ENCODE results near the gene RSPH1.

Gene RSPH1

DNA sequence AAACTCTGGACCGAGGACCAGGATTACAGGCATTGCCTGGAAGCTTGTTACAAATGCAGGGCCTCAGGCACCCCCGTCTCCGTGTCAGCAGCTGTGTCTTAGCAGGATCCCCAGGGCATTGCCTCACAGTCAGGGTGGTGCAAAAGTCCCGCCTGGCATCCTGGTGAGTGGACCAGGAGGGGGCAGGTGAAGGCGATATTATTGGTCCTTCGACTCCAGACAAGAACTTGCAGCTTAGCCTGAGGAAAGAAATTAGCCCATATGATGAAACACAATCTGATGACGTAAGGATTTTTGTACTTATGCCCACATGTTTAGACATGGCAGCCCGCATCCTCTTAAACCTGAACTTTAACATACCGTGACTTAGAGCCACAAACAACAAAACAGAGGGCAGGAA lies 40.8 kb downstream of the RSPH1 start:
- TF ChIP-seq CREB1 (IDR thresholded peaks at IDR 0.05; ENCODE audit: low read depth) (no peak), FOXM1 (IDR thresholded peaks at IDR 0.05; ENCODE audit: borderline replicate concordance, low read depth) (no peak), RAD21 (IDR thresholded peaks at IDR 0.05; ENCODE audit: low read depth) (no peak)

DNA sequence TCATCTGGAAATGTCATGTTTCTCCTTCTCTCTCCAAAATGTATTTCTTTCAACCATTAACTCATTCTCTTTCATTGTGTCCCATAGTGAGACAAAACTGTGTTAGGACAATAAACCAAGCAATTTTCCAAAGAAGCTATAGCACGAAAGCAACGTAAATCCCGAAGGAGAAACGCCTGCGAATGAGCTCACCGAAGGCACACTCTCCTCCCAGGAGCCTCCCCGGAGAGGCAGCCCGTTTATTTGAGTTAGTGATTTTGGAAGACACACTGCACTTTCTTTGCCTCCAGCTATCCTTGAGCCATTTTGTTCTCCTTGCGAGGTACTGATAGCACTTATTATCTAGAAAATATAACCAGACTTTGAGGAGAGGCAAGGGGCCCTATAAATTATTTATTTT lies 41.2 kb downstream of the RSPH1 start:
- TF ChIP-seq EP300 (IDR thresholded peaks at IDR 0.05; ENCODE audit: borderline replicate concordance), result no peak
- TF ChIP-seq TCF12 (IDR thresholded peaks at IDR 0.05; ENCODE audit: low read depth), result no peak
- TF ChIP-seq CREB1 (IDR thresholded peaks at IDR 0.05; ENCODE audit: low read depth), result no peak
- TF ChIP-seq NFIC (IDR thresholded peaks at IDR 0.05), result no peak
- TF ChIP-seq, protein P1, sequence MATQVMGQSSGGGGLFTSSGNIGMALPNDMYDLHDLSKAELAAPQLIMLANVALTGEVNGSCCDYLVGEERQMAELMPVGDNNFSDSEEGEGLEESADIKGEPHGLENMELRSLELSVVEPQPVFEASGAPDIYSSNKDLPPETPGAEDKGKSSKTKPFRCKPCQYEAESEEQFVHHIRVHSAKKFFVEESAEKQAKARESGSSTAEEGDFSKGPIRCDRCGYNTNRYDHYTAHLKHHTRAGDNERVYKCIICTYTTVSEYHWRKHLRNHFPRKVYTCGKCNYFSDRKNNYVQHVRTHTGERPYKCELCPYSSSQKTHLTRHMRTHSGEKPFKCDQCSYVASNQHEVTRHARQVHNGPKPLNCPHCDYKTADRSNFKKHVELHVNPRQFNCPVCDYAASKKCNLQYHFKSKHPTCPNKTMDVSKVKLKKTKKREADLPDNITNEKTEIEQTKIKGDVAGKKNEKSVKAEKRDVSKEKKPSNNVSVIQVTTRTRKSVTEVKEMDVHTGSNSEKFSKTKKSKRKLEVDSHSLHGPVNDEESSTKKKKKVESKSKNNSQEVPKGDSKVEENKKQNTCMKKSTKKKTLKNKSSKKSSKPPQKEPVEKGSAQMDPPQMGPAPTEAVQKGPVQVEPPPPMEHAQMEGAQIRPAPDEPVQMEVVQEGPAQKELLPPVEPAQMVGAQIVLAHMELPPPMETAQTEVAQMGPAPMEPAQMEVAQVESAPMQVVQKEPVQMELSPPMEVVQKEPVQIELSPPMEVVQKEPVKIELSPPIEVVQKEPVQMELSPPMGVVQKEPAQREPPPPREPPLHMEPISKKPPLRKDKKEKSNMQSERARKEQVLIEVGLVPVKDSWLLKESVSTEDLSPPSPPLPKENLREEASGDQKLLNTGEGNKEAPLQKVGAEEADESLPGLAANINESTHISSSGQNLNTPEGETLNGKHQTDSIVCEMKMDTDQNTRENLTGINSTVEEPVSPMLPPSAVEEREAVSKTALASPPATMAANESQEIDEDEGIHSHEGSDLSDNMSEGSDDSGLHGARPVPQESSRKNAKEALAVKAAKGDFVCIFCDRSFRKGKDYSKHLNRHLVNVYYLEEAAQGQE (IDR thresholded peaks at IDR 0.05; ENCODE audit: low read depth), result no peak
- TF ChIP-seq TEAD4 (IDR thresholded peaks at IDR 0.05), result no peak
- TF ChIP-seq ZBTB7A (IDR thresholded peaks at IDR 0.05; ENCODE audit: low read depth), result no peak
- no peak for TF ChIP-seq YY1 (IDR thresholded peaks at IDR 0.05; ENCODE audit: low read depth)
- TF ChIP-seq RAD21 (IDR thresholded peaks at IDR 0.05; ENCODE audit: low read depth), result no peak
- TF ChIP-seq, protein P2, sequence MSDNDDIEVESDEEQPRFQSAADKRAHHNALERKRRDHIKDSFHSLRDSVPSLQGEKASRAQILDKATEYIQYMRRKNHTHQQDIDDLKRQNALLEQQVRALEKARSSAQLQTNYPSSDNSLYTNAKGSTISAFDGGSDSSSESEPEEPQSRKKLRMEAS (IDR thresholded peaks at IDR 0.05), result no peak
- TF ChIP-seq CEBPB (IDR thresholded peaks at IDR 0.05), result no peak
- no peak for TF ChIP-seq TAF1 (IDR thresholded peaks at IDR 0.05; ENCODE audit: low read depth)
- TF ChIP-seq EGR1 (IDR thresholded peaks at IDR 0.05), result no peak
- TF ChIP-seq, protein P3, sequence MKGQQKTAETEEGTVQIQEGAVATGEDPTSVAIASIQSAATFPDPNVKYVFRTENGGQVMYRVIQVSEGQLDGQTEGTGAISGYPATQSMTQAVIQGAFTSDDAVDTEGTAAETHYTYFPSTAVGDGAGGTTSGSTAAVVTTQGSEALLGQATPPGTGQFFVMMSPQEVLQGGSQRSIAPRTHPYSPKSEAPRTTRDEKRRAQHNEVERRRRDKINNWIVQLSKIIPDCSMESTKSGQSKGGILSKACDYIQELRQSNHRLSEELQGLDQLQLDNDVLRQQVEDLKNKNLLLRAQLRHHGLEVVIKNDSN (IDR thresholded peaks at IDR 0.05), result no peak
- no peak for TF ChIP-seq FOXM1 (IDR thresholded peaks at IDR 0.05; ENCODE audit: borderline replicate concordance, low read depth)

DNA sequence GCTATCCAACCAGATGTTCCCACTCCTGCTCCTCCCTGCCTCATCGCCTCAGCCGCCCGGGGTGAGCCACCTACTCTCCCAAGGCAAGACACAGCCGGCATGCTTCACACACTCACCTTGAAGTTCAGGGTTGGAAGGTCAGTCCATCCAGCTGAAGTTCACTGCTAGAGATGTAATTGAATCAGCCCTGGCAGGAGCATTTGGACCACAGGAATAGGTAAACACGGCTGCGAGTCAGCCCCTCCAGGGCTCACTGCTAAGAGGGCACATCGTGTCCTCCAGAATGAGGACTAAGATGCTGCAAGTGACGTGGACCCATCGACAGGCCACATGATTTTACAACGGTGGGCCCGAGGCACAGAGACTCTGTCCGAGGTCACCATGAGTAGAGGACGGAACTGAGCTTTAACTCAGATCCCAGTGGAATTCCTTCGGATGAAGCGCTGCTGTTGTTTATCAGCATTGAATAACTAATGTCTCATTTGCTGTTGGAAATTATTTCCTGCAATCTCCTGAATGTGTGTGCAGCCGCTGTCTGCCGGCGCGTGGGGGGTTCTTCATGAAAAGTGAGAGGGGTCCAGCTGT lies 41.9 kb downstream of the RSPH1 start:
- no peak for TF ChIP-seq YY1 (IDR thresholded peaks at IDR 0.05; ENCODE audit: low read depth)
- TF ChIP-seq, protein P1 (IDR thresholded peaks at IDR 0.05; ENCODE audit: low read depth), result no peak
- no peak for TF ChIP-seq CEBPB (IDR thresholded peaks at IDR 0.05)
- no peak for TF ChIP-seq EGR1 (IDR thresholded peaks at IDR 0.05)
- no peak for TF ChIP-seq CREB1 (IDR thresholded peaks at IDR 0.05; ENCODE audit: low read depth)
- no peak for TF ChIP-seq TEAD4 (IDR thresholded peaks at IDR 0.05)
- no peak for TF ChIP-seq NFIC (IDR thresholded peaks at IDR 0.05)
- no peak for TF ChIP-seq RAD21 (IDR thresholded peaks at IDR 0.05; ENCODE audit: low read depth)

DNA sequence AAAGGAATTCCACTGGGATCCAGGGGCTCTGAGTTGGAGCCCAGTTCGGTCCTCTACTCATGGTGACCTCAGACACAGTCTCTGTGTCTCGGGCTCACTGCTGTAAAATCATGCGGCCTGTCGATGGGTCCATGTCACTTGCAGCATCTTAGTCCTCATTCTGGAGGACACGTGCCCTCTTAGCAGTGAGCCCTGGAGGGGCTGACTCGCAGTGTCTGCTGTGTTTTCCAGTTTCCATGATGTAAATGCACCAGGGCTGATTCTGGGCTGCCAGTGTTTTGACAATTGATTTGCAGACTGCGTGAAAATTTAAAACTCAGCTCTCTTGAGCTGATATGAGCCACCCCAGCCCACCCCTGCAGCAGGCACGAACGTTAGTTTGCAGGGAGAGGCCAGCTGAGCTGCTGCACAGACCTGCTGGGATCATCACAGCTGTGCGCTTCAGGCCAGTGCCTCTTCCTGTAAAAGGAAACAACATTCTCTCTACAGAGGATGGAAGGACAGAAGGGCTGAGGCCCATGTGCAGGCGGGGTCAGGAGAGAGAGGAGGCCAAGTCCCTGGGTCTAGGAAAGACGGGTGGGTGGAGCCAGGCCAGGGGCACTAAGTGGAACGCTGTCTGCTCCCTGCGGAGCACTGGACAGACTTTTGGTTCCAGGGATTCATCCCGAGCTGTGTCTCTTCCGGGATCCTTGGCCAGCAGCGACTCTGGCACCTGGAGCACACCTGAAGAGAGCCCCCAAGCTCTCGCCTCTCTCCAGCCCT lies 42.6 kb downstream of the RSPH1 start:
- TF ChIP-seq, protein P3 (IDR thresholded peaks at IDR 0.05), result no peak
- TF ChIP-seq, protein P1 (IDR thresholded peaks at IDR 0.05; ENCODE audit: low read depth), result no peak
- TF ChIP-seq ZBTB7A (IDR thresholded peaks at IDR 0.05; ENCODE audit: low read depth), result no peak
- no peak for TF ChIP-seq FOXM1 (IDR thresholded peaks at IDR 0.05; ENCODE audit: borderline replicate concordance, low read depth)
- TF ChIP-seq, protein P2 (IDR thresholded peaks at IDR 0.05), result no peak
- no peak for TF ChIP-seq TEAD4 (IDR thresholded peaks at IDR 0.05)
- TF ChIP-seq NFIC (IDR thresholded peaks at IDR 0.05), result no peak
